Urinary bladder (tissue), 2 donors: ENCODE data around the gene HHIPL2. TPM values are rescaled to one million over a fixed set of nuclear protein-coding genes. Genes with fewer than 3 reads are reported as not detected.

Experiments used
- polyA plus RNA-seq: library from polyadenylated mRNA; stranded (reverse); fragments of 200-250 nt; gene quantifications from one replicate; pipeline ENCODE4 v1.2.3, GENCODE V29; 2013
- small RNA-seq: library from RNA; depleted of rRNA; stranded (forward); fragments of <200 nt; gene quantifications from one replicate; pipeline ENCODE3, GENCODE V24; 2014
- total RNA-seq: library from RNA; depleted of rRNA; stranded (reverse); fragments of >200 nt; gene quantifications from one replicate; pipeline ENCODE4 v1.2.3, GENCODE V29; 2014
- donor health status: healthy.

The HHIPL2 gene
- total and polyA plus RNA-seq, 2 donors = 0.53 TPM; not detected in 1

Small RNAs within 50 kb of the gene (small RNA-seq; reads per million reads assigned to genes)
- not detected for gene RNU6-791P

Other genes with a start within 250 kb of the HHIPL2 start
- 23.4 TPM for gene TAF1A, start 41.8 kb upstream of the HHIPL2 start, total RNA-seq
- gene TAF1A, start 41.8 kb upstream of the HHIPL2 start, polyA plus RNA-seq = 3.3 TPM
- 64.2 TPM for gene MIA3, start 70.0 kb upstream of the HHIPL2 start, total RNA-seq
- gene MIA3, start 70.0 kb upstream of the HHIPL2 start, polyA plus RNA-seq = 37.3 TPM
- 93.1 TPM for gene AIDA, start 164.4 kb upstream of the HHIPL2 start, total RNA-seq
- 65.7 TPM for gene AIDA, start 164.4 kb upstream of the HHIPL2 start, polyA plus RNA-seq
- 79.3 TPM for gene BROX, start 164.5 kb upstream of the HHIPL2 start, total RNA-seq
- gene BROX, start 164.5 kb upstream of the HHIPL2 start, polyA plus RNA-seq = 13.9 TPM
- gene FAM177B, start 189.1 kb upstream of the HHIPL2 start, total RNA-seq = 0.53 TPM
- 0.41 TPM for gene FAM177B, start 189.1 kb upstream of the HHIPL2 start, polyA plus RNA-seq